ENCODE results near the gene HPCAL1. TPM values are rescaled to one million over a fixed set of nuclear protein-coding genes. Genes with fewer than 3 reads are reported as not detected.
A peak's percentile ranks its signal among the peaks of the same experiment; 100 is the strongest.

HPCAL1 gene
- total RNA-seq, 1 experiment from 2014 or later, result 165 TPM

- in situ Hi-C loops (cut with HindIII; ENCODE audit: low pct_unique_long_range_greater_than_20kb, low sequenced_read_pairs), result no loop called here
- DNase-seq (ENCODE audit: low read depth), result no peak
These were observed 35.7 kb upstream of the HPCAL1 start for GRCh38 chr2:10267036-10267435.

- in situ Hi-C loops (cut with HindIII; ENCODE audit: low pct_unique_long_range_greater_than_20kb, low sequenced_read_pairs), result no loop called here
- DNase-seq (ENCODE audit: low read depth), result no peak
These were observed 34.9 kb upstream of the HPCAL1 start for GRCh38 chr2:10267551-10268465.

GRCh38 chr2:10269291-10269690, 33.4 kb upstream of the HPCAL1 start:
- DNase-seq (ENCODE audit: low read depth), result no peak
- in situ Hi-C loops (cut with HindIII; ENCODE audit: low pct_unique_long_range_greater_than_20kb, low sequenced_read_pairs), result no loop called here

- DNase-seq (ENCODE audit: low read depth), result no peak
- in situ Hi-C loops (cut with HindIII; ENCODE audit: low pct_unique_long_range_greater_than_20kb, low sequenced_read_pairs), result no loop called here
These were observed 32.7 kb upstream of the HPCAL1 start for GRCh38 chr2:10269711-10270610.

- in situ Hi-C loops (cut with HindIII; ENCODE audit: low pct_unique_long_range_greater_than_20kb, low sequenced_read_pairs), result no loop called here
- DNase-seq (ENCODE audit: low read depth), result no peak
These were observed 31.2 kb upstream of the HPCAL1 start for GRCh38 chr2:10271509-10271908.

GRCh38 chr2:10271946-10272345, 30.8 kb upstream of the HPCAL1 start:
- DNase-seq (ENCODE audit: low read depth), result peak; percentile 44
- in situ Hi-C loops (cut with HindIII; ENCODE audit: low pct_unique_long_range_greater_than_20kb, low sequenced_read_pairs), result no loop called here

GRCh38 chr2:10272464-10272863, 30.2 kb upstream of the HPCAL1 start:
- DNase-seq (ENCODE audit: low read depth), result no peak
- in situ Hi-C loops (cut with HindIII; ENCODE audit: low pct_unique_long_range_greater_than_20kb, low sequenced_read_pairs), result no loop called here

GRCh38 chr2:10273215-10274175, 29.2 kb upstream of the HPCAL1 start:
- no peak for DNase-seq (ENCODE audit: low read depth)
- in situ Hi-C loops (cut with HindIII; ENCODE audit: low pct_unique_long_range_greater_than_20kb, low sequenced_read_pairs), result no loop called here

GRCh38 chr2:10274376-10274775, 28.3 kb upstream of the HPCAL1 start:
- in situ Hi-C loops (cut with HindIII; ENCODE audit: low pct_unique_long_range_greater_than_20kb, low sequenced_read_pairs), result no loop called here
- DNase-seq (ENCODE audit: low read depth), result no peak

GRCh38 chr2:10274983-10275802, 27.5 kb upstream of the HPCAL1 start:
- no peak for DNase-seq (ENCODE audit: low read depth)
- in situ Hi-C loops (cut with HindIII; ENCODE audit: low pct_unique_long_range_greater_than_20kb, low sequenced_read_pairs), result no loop called here

GRCh38 chr2:10276481-10277292, 26.0 kb upstream of the HPCAL1 start:
- in situ Hi-C loops (cut with HindIII; ENCODE audit: low pct_unique_long_range_greater_than_20kb, low sequenced_read_pairs), result no loop called here

GRCh38 chr2:10277293-10278028, 25.2 kb upstream of the HPCAL1 start:
- no peak for DNase-seq (ENCODE audit: low read depth)
- in situ Hi-C loops (cut with HindIII; ENCODE audit: low pct_unique_long_range_greater_than_20kb, low sequenced_read_pairs), result no loop called here

More at GRCh38 chr2:10276481-10277292, 26.0 kb upstream of the HPCAL1 start:
- DNase-seq (ENCODE audit: low read depth), result no peak

GRCh38 chr2:10278029-10278762, 24.5 kb upstream of the HPCAL1 start:
- in situ Hi-C loops (cut with HindIII; ENCODE audit: low pct_unique_long_range_greater_than_20kb, low sequenced_read_pairs), result no loop called here
- DNase-seq (ENCODE audit: low read depth), result peak; percentile 99

- in situ Hi-C loops (cut with HindIII; ENCODE audit: low pct_unique_long_range_greater_than_20kb, low sequenced_read_pairs), result no loop called here
- no peak for DNase-seq (ENCODE audit: low read depth)
These were observed 23.8 kb upstream of the HPCAL1 start for GRCh38 chr2:10278763-10279471.

GRCh38 chr2:10279472-10279870, 23.2 kb upstream of the HPCAL1 start:
- DNase-seq (ENCODE audit: low read depth), result no peak
- in situ Hi-C loops (cut with HindIII; ENCODE audit: low pct_unique_long_range_greater_than_20kb, low sequenced_read_pairs), result no loop called here

Measured in Caki2 (cell line).